CD8-positive, alpha-beta memory T cell (primary cell): ENCODE data around the gene ERICH4. TPM values are rescaled to one million over a fixed set of nuclear protein-coding genes. Genes with fewer than 3 reads are reported as not detected.
"Not testable (repeated sequence)": the region's sequence is repeated elsewhere in the genome, so short reads cannot be mapped to it uniquely, and the experiment has no call there.

Experiments used
- CTCF ChIA-PET: fragments of 350-600 bp; sonication (Branson Sonifier 250); formaldehyde crosslinking; loops from one replicate; lab custom pipeline; 2021; ENCODE audit warnings: antibody characterized with exemption; lab: Charles Lee
- POLR2A ChIA-PET: fragments of 350-600 bp; sonication (Branson Sonifier 250); formaldehyde crosslinking; loops from one replicate; lab custom pipeline; 2021; ENCODE audit warnings: antibody characterized with exemption; lab: Charles Lee
- DNase-seq, 5 donors: peaks; one replicate each; pipeline versions ENCODE4 v3.0.0 to v3.0.0-alpha.2; 2020 to 2022; ENCODE audit warnings: mixed read lengths in 1 of 5
- H3K27ac ChIP-seq: one replicate; pipeline ENCODE4 v1.7.0; 2013; ENCODE audit warnings: low read depth, mild to moderate bottlenecking, low read length, moderate library complexity
- H3K27me3 ChIP-seq: 2 replicates; pipeline ENCODE4 v1.7.0; 2013; ENCODE audit warnings: low read length, mild to moderate bottlenecking; ENCODE audit not compliant: insufficient read depth, poor library complexity, severe bottlenecking
- H3K36me3 ChIP-seq: 2 replicates; pipeline ENCODE4 v1.7.0; 2013; ENCODE audit warnings: mild to moderate bottlenecking, low read length, moderate library complexity; ENCODE audit not compliant: insufficient read depth
- H3K4me1 ChIP-seq: 2 replicates; pipeline ENCODE4 v1.7.0; 2013; ENCODE audit warnings: mild to moderate bottlenecking, low read length, moderate library complexity; ENCODE audit not compliant: insufficient read depth
- H3K4me3 ChIP-seq: 2 replicates; pipeline ENCODE4 v1.7.0; 2013; ENCODE audit warnings: mild to moderate bottlenecking, low read length
- H3K9me3 ChIP-seq: 2 replicates; pipeline ENCODE4 v1.7.0; 2013; ENCODE audit warnings: mild to moderate bottlenecking, low read length
- H3K27ac Mint-ChIP-seq, 8 donors: one replicate each; pipeline ENCODE4 v1.8.0; 2020 to 2021; ENCODE audit warnings: mixed read lengths in 8 of 8, mild to moderate bottlenecking in 6 of 8, inconsistent platforms in 3 of 8, moderate library complexity in 3 of 8
- H3K27me3 Mint-ChIP-seq, 2 donors: one replicate each; pipeline ENCODE4 v1.8.0; 2020 to 2021; ENCODE audit warnings: mixed read lengths in 2 of 2, mild to moderate bottlenecking in 1 of 2, moderate library complexity in 1 of 2
- H3K36me3 Mint-ChIP-seq, 3 donors: one replicate each; pipeline ENCODE4 v1.8.0; 2020 to 2021; ENCODE audit warnings: mixed read lengths in 3 of 3, inconsistent platforms in 1 of 3, mild to moderate bottlenecking in 1 of 3
- H3K4me1 Mint-ChIP-seq, 3 donors: one replicate each; pipeline ENCODE4 v1.8.0; 2020 to 2021; ENCODE audit warnings: mixed read lengths in 3 of 3, inconsistent platforms in 1 of 3, mild to moderate bottlenecking in 1 of 3
- H3K4me3 Mint-ChIP-seq, 7 donors: one replicate each; pipeline ENCODE4 v1.8.0; 2020 to 2021; ENCODE audit warnings: mixed read lengths in 7 of 7, mild to moderate bottlenecking in 6 of 7, moderate library complexity in 4 of 7, inconsistent platforms in 2 of 7
- H3K9me3 Mint-ChIP-seq, 5 donors: one replicate each; pipeline ENCODE4 v1.8.0; 2020 to 2022; ENCODE audit warnings: mixed read lengths in 5 of 5, mild to moderate bottlenecking in 3 of 5, moderate library complexity in 2 of 5, inconsistent platforms in 1 of 5
- polyA plus RNA-seq: library from polyadenylated mRNA; unstranded; fragments of 300-500 nt; fragmentation: Illumina TruSeq; gene quantifications from one replicate; pipeline ENCODE4 v1.2.3, GENCODE V29; 2021
- total RNA-seq, 2 experiments: library from RNA; stranded (reverse); gene quantifications; one replicate each; pipeline ENCODE4 v1.2.3, GENCODE V29; 2021

Gene ERICH4
- total and polyA plus RNA-seq, 3 experiments from 2014 or later: not detected

DNA sequence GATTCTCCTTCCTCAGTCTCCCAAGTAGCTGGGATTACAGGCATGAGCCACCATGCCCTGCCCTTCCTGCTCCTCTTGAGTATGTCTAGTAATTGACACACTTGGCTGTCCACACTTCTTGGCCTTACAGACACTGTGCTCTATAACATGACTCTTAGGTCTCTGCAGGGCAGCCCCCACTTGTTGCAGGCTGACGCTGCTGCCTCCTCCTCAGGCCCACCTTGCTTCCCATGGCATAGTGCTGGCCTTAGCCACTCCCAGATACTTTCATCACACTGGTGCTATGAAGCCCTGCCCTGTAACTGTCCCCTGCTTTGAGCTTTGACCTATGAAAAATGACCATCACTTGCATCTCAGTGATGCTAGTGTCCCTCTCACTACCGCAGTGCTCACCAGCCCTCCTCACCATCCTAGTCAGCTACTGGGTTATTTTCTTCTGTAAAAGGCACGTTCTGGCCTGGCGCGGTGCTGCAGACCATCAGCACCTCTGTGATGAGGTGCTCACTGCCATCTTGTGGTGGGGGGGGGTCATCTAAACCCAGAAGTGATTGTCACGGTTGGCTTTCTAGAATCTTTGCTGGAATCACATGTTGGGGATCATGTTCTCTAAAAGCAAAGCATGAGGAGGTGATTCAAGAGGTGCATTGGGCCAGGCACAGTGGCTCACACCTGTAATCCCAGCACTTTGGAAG lies 9.8 kb downstream of the ERICH4 start:
- Mint-ChIP-seq H3K27ac (no peak overlapping the region), H3K4me1 (peaks cover 7 to 22% (median 18%) of the 10 kb centered on the region in 3 donors), H3K27me3 (peaks cover 13 to 14% of the 10 kb centered on the region in 2 donors), H3K36me3 (no peaks in the 10 kb centered on the region), H3K9me3 (no peaks in the 10 kb centered on the region), H3K4me3 (no peak overlapping the region)
- ChIA-PET CTCF (interaction anchor here (1.9 kb wide), 1 partner anchor 118 kb away, joined by 7 read pairs; no protein-coding TSS in a partner anchor), POLR2A (interaction anchor here (0.7 kb wide), 1 partner anchor 107 kb away, joined by 7 read pairs; no protein-coding TSS in a partner anchor)
- Histone ChIP-seq H3K36me3 (no peaks in the 10 kb centered on the region), H3K4me1 (peaks cover 20% of the 10 kb centered on the region), H3K4me3 (no peak overlapping the region), H3K27me3 (no peaks in the 10 kb centered on the region), H3K27ac (no peak overlapping the region), H3K9me3 (no peaks in the 10 kb centered on the region)
- no peak for DNase-seq

GRCh38 chr19:41455936-41456335 lies 13.0 kb downstream of the ERICH4 start:
- no peaks in the 10 kb centered on the region for H3K27me3 ChIP-seq
- Mint-ChIP-seq H3K27ac (no peak overlapping the region), H3K4me1 (peaks cover 3 to 15% (median 14%) of the 10 kb centered on the region in 3 donors), H3K4me3 (no peak overlapping the region), H3K27me3 (peaks cover 11 to 33% of the 10 kb centered on the region in 2 donors), H3K9me3 (no peaks in the 10 kb centered on the region), H3K36me3 (no peaks in the 10 kb centered on the region)
- no peak for DNase-seq
- H3K36me3 ChIP-seq: no peaks in the 10 kb centered on the region
- H3K4me3 ChIP-seq: no peak overlapping the region
- POLR2A ChIA-PET: no interaction called here
- CTCF ChIA-PET: interaction anchor here (1.2 to 2.2 kb wide), 2 partner anchors 8 to 115 kb away, joined by 4 to 8 read pairs; no protein-coding TSS in a partner anchor
- no peaks in the 10 kb centered on the region for H3K9me3 ChIP-seq
- peaks cover 20% of the 10 kb centered on the region for H3K4me1 ChIP-seq
- H3K27ac ChIP-seq: no peak overlapping the region

DNA sequence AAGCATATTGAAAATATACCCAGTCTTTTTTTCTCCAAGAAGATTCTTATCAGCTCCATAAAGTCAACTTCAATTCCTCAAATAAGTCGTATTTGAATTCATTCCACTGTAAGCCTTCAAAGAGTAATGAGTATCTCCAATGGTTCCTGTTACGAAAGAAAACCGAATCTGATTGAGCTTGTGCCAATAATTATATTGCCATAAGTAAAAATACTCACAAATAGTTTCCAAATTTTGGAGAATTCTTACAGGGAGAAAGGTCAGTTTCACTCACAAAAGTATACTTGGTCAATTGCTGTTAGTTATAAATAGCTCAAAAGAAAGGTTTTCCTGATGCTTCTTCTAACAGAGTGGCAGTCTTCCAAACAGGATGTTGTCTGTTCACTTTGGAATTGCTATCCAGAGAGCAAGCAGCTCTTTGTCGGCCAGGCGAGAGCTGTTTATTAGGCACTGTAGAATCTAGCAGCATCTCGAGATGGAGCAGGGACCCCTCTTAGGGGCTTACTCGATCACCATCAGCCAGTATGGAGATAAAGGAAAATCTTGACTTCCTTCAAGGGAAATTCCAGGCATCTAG lies 13.5 kb downstream of the ERICH4 start:
- Histone ChIP-seq H3K9me3 (no peaks in the 10 kb centered on the region), H3K27ac (no peak overlapping the region), H3K4me1 (peaks cover 20% of the 10 kb centered on the region), H3K4me3 (no peak overlapping the region), H3K36me3 (no peaks in the 10 kb centered on the region), H3K27me3 (no peaks in the 10 kb centered on the region)
- H3K27ac Mint-ChIP-seq: no peak overlapping the region
- no peak overlapping the region for H3K4me3 Mint-ChIP-seq
- peaks cover 3 to 15% (median 14%) of the 10 kb centered on the region in 3 donors for H3K4me1 Mint-ChIP-seq
- H3K9me3 Mint-ChIP-seq: no peaks in the 10 kb centered on the region
- no peak for DNase-seq
- POLR2A ChIA-PET: no interaction called here
- H3K27me3 Mint-ChIP-seq: peaks cover 11 to 38% of the 10 kb centered on the region in 2 donors
- no peaks in the 10 kb centered on the region for H3K36me3 Mint-ChIP-seq
- CTCF ChIA-PET: interaction anchor here (1.2 to 2.2 kb wide), 2 partner anchors 9 to 115 kb away, joined by 4 to 8 read pairs; no protein-coding TSS in a partner anchor

DNA sequence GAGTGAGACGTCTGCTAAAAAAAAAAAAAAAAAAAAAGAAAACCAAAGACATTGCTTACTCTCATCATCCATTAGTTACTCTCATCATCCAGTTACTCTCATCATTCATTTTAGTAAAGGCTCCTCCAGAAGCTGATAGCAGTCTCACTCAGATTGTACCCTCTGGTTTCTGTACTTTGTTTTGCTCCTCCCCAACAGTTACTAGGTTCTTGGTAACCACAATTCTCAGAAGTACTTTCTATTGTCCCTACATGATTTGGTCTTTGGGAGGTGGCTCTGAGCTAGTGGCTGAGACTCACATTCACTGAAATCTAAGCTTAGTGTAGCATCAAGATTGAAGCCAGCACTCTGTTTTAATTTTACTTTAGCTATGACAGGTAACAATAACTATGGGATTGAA lies 14.3 kb downstream of the ERICH4 start:
- ChIA-PET CTCF (interaction anchor here (1.2 to 2.2 kb wide), 2 partner anchors 10 to 114 kb away, joined by 4 to 8 read pairs; no protein-coding TSS in a partner anchor), POLR2A (no interaction called here)
- no peak overlapping the region for H3K27ac ChIP-seq
- Mint-ChIP-seq H3K9me3 (peaks cover 0 to 1% (median 0%) of the 10 kb centered on the region in 5 donors), H3K4me1 (peaks cover 3 to 15% (median 14%) of the 10 kb centered on the region in 3 donors), H3K4me3 (peak overlapping the region in 1 of 7 donors; percentile 7), H3K36me3 (no peaks in the 10 kb centered on the region), H3K27me3 (peaks cover 18 to 41% of the 10 kb centered on the region in 2 donors), H3K27ac (peak overlapping the region in 1 of 8 donors; percentile 74)
- no peaks in the 10 kb centered on the region for H3K9me3 ChIP-seq
- peaks cover 20% of the 10 kb centered on the region for H3K4me1 ChIP-seq
- H3K27me3 ChIP-seq: no peaks in the 10 kb centered on the region
- no peak overlapping the region for H3K4me3 ChIP-seq
- peak in 1 of 5 donors; percentile 45 for DNase-seq
- H3K36me3 ChIP-seq: no peaks in the 10 kb centered on the region

DNA sequence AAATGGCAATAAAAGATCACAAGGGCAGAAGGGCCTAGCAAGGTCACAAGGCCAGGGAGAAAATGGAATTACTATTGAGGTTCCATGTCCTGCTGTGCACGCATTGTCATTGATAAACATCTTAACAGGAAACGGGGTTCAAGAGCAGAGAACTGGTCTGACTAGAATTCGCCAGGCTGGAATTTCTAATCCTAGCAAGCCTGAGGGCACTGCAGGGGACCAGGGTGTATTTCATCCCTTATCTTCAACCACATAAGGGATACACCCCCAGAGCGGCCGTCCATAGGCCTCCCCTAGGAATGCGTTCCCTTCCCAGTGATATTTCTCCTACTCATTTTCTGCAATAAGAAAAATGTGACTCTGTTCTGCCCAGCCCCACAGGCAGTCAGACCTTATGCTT lies 19.5 kb downstream of the ERICH4 start:
- Mint-ChIP-seq H3K36me3 (peaks cover 0 to 2% (median 0%) of the 10 kb centered on the region in 3 donors), H3K4me1 (peaks cover 5 to 17% (median 15%) of the 10 kb centered on the region in 3 donors), H3K27ac (no peak overlapping the region), H3K27me3 (peaks cover 30 to 65% of the 10 kb centered on the region in 2 donors), H3K4me3 (no peak overlapping the region), H3K9me3 (peaks cover 0 to 4% (median 0%) of the 10 kb centered on the region in 5 donors)
- ChIA-PET CTCF (no interaction called here), POLR2A (no interaction called here)
- Histone ChIP-seq H3K9me3 (no peaks in the 10 kb centered on the region), H3K4me1 (peaks cover 7% of the 10 kb centered on the region), H3K4me3 (no peak overlapping the region), H3K36me3 (no peaks in the 10 kb centered on the region), H3K27me3 (peaks cover 7% of the 10 kb centered on the region), H3K27ac (no peak overlapping the region)
- DNase-seq: no peak

- H3K9me3 ChIP-seq: not testable (repeated sequence)
These were observed 20.6 kb downstream of the ERICH4 start for GRCh38 chr19:41463257-41464256.

GRCh38 chr19:41476583-41476982 lies 33.6 kb downstream of the ERICH4 start:
- Mint-ChIP-seq H3K27me3 (peaks cover 35 to 69% of the 10 kb centered on the region in 2 donors), H3K4me3 (no peak overlapping the region), H3K36me3 (no peaks in the 10 kb centered on the region), H3K4me1 (no peaks in the 10 kb centered on the region), H3K9me3 (no peaks in the 10 kb centered on the region), H3K27ac (no peak overlapping the region)
- no peaks in the 10 kb centered on the region for H3K36me3 ChIP-seq
- no peak for DNase-seq
- no peak overlapping the region for H3K4me3 ChIP-seq
- ChIA-PET POLR2A (no interaction called here), CTCF (no interaction called here)
- peaks cover 19% of the 10 kb centered on the region for H3K27me3 ChIP-seq
- no peaks in the 10 kb centered on the region for H3K4me1 ChIP-seq
- no peak overlapping the region for H3K27ac ChIP-seq
- no peaks in the 10 kb centered on the region for H3K9me3 ChIP-seq

More at GRCh38 chr19:41463257-41464256, 20.6 kb downstream of the ERICH4 start:
- DNase-seq, H3K36me3 ChIP-seq, H3K36me3 Mint-ChIP-seq, H3K4me1 ChIP-seq, H3K4me3 ChIP-seq, H3K27ac ChIP-seq, H3K27me3 ChIP-seq, POLR2A ChIA-PET, H3K9me3 Mint-ChIP-seq, CTCF ChIA-PET: not testable (repeated sequence)
- peak overlapping the region in 4 of 8 donors; percentile 42 to 79 (median 47) for H3K27ac Mint-ChIP-seq
- H3K27me3 Mint-ChIP-seq: peaks cover 29 to 68% of the 10 kb centered on the region in 2 donors
- peaks cover 5 to 11% (median 10%) of the 10 kb centered on the region in 3 donors for H3K4me1 Mint-ChIP-seq
- peak overlapping the region in 6 of 7 donors; percentile 27 to 66 (median 54) for H3K4me3 Mint-ChIP-seq
